T-cell (primary cell): ENCODE data around the gene AXL. TPM values are rescaled to one million over a fixed set of nuclear protein-coding genes. Genes with fewer than 3 reads are reported as not detected.
"Not testable (repeated sequence)": the region's sequence is repeated elsewhere in the genome, so short reads cannot be mapped to it uniquely, and the experiment has no call there.

Experiments
- ATAC-seq, 4 experiments: fragments of 200-7000 bp in 3 of 4; fragments of 150-1000 bp in 1 of 4; cut with Tn5 transposase; replicated peaks in 1 of 4; 1 replicate in 3 of 4; 2 replicates in 1 of 4; pipeline ENCODE4 v1.10.0; 2021; ENCODE audit warnings: moderate library complexity in 3 of 4, mild to moderate bottlenecking in 2 of 4, moderate number of reproducible peaks in 1 of 4
- CTCF ChIA-PET, 2 donors: fragments of 300-600 bp; sonication (Branson Sonifier 250); formaldehyde crosslinking; loops; one replicate each; lab custom pipeline; 2022; ENCODE audit warnings: antibody characterized with exemption in 2 of 2; lab: Charles Lee
- POLR2A ChIA-PET, 2 donors: fragments of 300-600 bp; sonication (Branson Sonifier 250); formaldehyde crosslinking; loops; one replicate each; lab custom pipeline; 2022; ENCODE audit warnings: antibody characterized with exemption in 2 of 2; lab: Charles Lee
- DNase-seq, 35 experiments: peaks; one replicate each; pipeline versions ENCODE4 v3.0.0 to v3.0.0-alpha.2; 2013 to 2023
- H3K27ac ChIP-seq: one replicate; pipeline ENCODE4 v1.5.1; 2013; ENCODE audit warnings: low read length
- H3K27me3 ChIP-seq, 2 experiments: replicated peaks in 1 of 2; 1 replicate in 1 of 2; 2 replicates in 1 of 2; pipeline versions ENCODE4 v1.6.1 to v1.7.0; 2013; ENCODE audit warnings: low read length in 1 of 2, mixed read lengths in 1 of 2; ENCODE audit not compliant: control insufficient read depth in 2 of 2, insufficient read depth in 2 of 2; ENCODE audit errors: extremely low read depth in 1 of 2
- H3K36me3 ChIP-seq, 2 donors: 1 replicate in 1 of 2; 2 replicates in 1 of 2; pipeline versions ENCODE4 v1.6.1 to v1.7.0; 2013; ENCODE audit warnings: low read length in 1 of 2; ENCODE audit not compliant: control insufficient read depth in 2 of 2, insufficient read depth in 1 of 2; ENCODE audit errors: extremely low read depth in 1 of 2
- H3K4me1 ChIP-seq, 2 experiments: 1 replicate in 1 of 2; 2 replicates in 1 of 2; pipeline versions ENCODE4 v1.6.1 to v1.7.0; 2013; ENCODE audit warnings: low read length in 2 of 2, mixed read lengths in 1 of 2; ENCODE audit not compliant: insufficient read depth in 2 of 2, control insufficient read depth in 1 of 2; ENCODE audit errors: extremely low read depth in 1 of 2
- H3K4me3 ChIP-seq, 2 donors: 1 replicate in 1 of 2; 2 replicates in 1 of 2; pipeline versions ENCODE4 v1.5.1 to v1.7.0; 2013; ENCODE audit warnings: mild to moderate bottlenecking in 2 of 2, low read length in 1 of 2, moderate library complexity in 1 of 2; ENCODE audit not compliant: control insufficient read depth in 1 of 2; ENCODE audit errors: extremely low read depth in 1 of 2
- H3K9me3 ChIP-seq: 2 replicates; pipeline ENCODE4 v1.7.0; 2013
- H3K27ac Mint-ChIP-seq, 2 donors: one replicate each; pipeline ENCODE4 v1.8.0; 2020 to 2021; ENCODE audit warnings: mild to moderate bottlenecking in 2 of 2, mixed read lengths in 2 of 2
- H3K27me3 Mint-ChIP-seq, 2 donors: one replicate each; pipeline ENCODE4 v1.8.0; 2021 to 2022; ENCODE audit warnings: mixed read lengths in 2 of 2
- H3K36me3 Mint-ChIP-seq: one replicate; pipeline ENCODE4 v1.8.0; 2021; ENCODE audit warnings: mixed read lengths
- H3K4me1 Mint-ChIP-seq, 3 donors: one replicate each; pipeline ENCODE4 v1.8.0; 2020 to 2022; ENCODE audit warnings: mixed read lengths in 3 of 3, mild to moderate bottlenecking in 1 of 3
- H3K4me3 Mint-ChIP-seq, 3 donors: one replicate each; pipeline ENCODE4 v1.8.0; 2020 to 2022; ENCODE audit warnings: mild to moderate bottlenecking in 3 of 3, mixed read lengths in 3 of 3, moderate library complexity in 3 of 3
- H3K9me3 Mint-ChIP-seq, 3 donors: one replicate each; pipeline ENCODE4 v1.8.0; 2020 to 2022; ENCODE audit warnings: mixed read lengths in 3 of 3
- WGBS: methylation state at CpG from one replicate; pipeline ENCODE4 v1.1.5; 2013; ENCODE audit warnings: missing lambda C conversion rate; ENCODE audit not compliant: insufficient coverage; 5-methylcytosine and 5-hydroxymethylcytosine counted together
- total RNA-seq, 35 experiments: library from RNA in 6 of 35; stranded (reverse) in 6 of 35; fragments of 120-200 nt in 1 of 35; gene quantifications; one replicate each; pipeline versions ENCODE4 v1.2.1 to v1.2.4 and lab custom pipeline; 2013 to 2026

Gene AXL
- total RNA-seq, 5 donors from 2014 or later (not counting 1 experiment from before 2014, with no cell fraction given), result 0.16 to 0.70 (median 0.47) TPM; not detected in 2

DNA sequence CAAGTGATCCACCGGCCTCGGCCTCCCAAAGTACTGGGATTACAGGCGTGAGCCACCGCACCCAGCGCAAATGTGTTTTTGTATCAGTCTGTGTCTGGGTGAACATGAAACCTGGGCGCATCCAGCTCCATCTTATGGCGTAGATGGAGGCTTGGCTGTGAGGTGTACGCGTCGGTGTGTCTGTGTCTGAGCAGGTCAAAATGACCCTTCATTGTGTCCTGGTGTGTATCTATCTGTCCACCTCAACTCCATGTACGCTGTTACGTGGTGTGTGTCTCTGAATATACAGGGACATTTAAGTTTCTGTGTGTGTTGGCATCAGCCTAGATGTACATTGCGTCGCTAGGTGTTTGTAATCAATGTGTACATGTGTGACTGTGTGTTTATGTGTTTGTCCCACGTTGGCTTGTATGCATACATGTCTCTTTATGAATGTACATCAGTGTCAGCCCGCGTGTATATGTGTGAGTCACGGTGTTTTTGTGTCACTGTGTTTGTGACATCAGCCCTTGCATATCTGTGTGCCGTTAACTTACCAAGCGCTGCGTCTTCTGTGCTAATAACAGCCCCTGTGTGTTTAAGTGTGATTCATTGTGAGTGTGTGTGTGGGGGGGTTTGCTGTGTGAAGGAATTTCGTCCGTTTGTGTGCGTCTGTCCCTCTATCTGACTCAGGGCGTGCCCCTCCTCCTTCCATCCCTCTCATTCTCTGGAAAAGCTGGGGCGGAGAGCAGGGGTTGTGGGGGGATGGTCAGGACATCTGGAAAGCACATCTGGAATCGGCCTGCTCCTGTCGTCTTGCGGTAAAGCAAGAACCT lies 6.4 kb downstream of the AXL start:
- ChIA-PET CTCF (no interaction called here), POLR2A (no interaction called here)
- H3K4me3 ChIP-seq, result peak overlapping the region; percentile 26 to 87
- H3K9me3 ChIP-seq, result no peaks in the 10 kb centered on the region
- Mint-ChIP-seq H3K27me3 (peaks cover 5 to 18% of the 10 kb centered on the region in 2 donors), H3K4me3 (peak overlapping the region; percentile 71 to 78 (median 75)), H3K9me3 (no peaks in the 10 kb centered on the region), H3K36me3 (no peaks in the 10 kb centered on the region), H3K4me1 (peaks cover 15 to 24% (median 19%) of the 10 kb centered on the region in 3 donors), H3K27ac (peak overlapping the region; percentile 66 to 84)
- H3K36me3 ChIP-seq, result no peaks in the 10 kb centered on the region
- H3K27ac ChIP-seq, result no peak overlapping the region
- ATAC-seq (peak in 3 of 4 experiments; percentile 18 to 49 (median 39)), DNase-seq (peak in 6 of 35 experiments; percentile 7 to 38 (median 20))
- peaks cover 6 to 14% of the 10 kb centered on the region in 2 experiments for H3K4me1 ChIP-seq
- 69% methylated on average over 20 of the region's 29 CpGs for WGBS
- H3K27me3 ChIP-seq, result peaks cover 0 to 48% of the 10 kb centered on the region in 2 experiments

DNA sequence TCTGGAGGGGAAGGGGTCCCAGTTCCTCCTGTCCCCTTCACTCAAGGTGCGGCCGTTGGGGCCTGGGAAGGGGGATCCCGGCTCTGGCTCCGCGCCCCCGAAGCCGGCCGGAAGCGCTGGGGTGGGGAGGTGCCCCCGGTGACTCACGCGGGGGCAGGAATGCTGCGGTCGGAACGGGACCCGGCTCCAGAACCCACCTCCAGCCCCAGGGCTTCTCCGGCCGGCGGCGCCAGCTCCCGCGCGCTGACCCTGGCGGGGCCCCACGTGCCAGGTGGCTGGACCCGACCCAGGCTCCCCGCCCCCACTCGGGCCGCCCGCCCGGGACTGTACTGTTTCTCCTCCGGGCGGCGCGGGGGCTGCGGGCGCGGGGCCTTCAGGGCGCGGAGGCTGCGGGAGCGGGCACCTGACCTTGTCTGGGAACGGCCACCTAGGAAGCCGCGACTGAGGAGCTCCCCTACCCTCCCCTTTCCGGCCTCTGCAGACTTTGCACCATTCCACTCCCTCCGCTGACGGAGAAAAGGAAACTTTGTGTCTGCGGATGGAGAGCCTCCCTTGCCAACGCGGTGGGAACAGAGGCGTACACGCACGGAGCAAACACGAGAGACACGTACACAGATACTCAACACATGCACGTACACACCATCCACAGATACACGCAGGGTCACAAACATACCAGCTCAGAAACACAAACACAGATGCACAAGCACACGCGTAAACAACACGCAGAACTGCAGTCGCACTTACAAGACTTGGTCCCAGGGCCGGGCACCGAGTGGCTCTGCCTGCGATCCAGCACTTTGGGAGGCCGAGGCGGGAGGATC lies 7.2 kb downstream of the AXL start:
- Mint-ChIP-seq H3K4me1 (peaks cover 15 to 24% (median 19%) of the 10 kb centered on the region in 3 donors), H3K9me3 (no peaks in the 10 kb centered on the region), H3K27me3 (peaks cover under 1 to 11% of the 10 kb centered on the region in 2 donors), H3K36me3 (no peaks in the 10 kb centered on the region), H3K27ac (peak overlapping the region; percentile 81 to 84), H3K4me3 (peak overlapping the region; percentile 78 to 89 (median 81))
- ATAC-seq, result peak; percentile 64 to 79 (median 70)
- H3K27ac ChIP-seq, result no peak overlapping the region
- H3K9me3 ChIP-seq, result no peaks in the 10 kb centered on the region
- H3K27me3 ChIP-seq, result peaks cover 0 to 48% of the 10 kb centered on the region in 2 experiments
- WGBS, result 2% methylated on average over 61 of the region's 67 CpGs
- ChIA-PET CTCF (no interaction called here), POLR2A (no interaction called here)
- DNase-seq, result peak in 32 of 35 experiments; percentile 5 to 57 (median 28)
- no peaks in the 10 kb centered on the region for H3K36me3 ChIP-seq
- peaks cover 6 to 12% of the 10 kb centered on the region in 2 experiments for H3K4me1 ChIP-seq
- H3K4me3 ChIP-seq, result peak overlapping the region; percentile 48 to 87

GRCh38 chr19:41226874-41227390 lies 7.9 kb downstream of the AXL start:
- DNase-seq, result peak in 3 of 35 experiments; percentile 9 to 27 (median 11)
- H3K27ac Mint-ChIP-seq, result peak overlapping the region; percentile 81 to 84
- H3K9me3 Mint-ChIP-seq, result no peaks in the 10 kb centered on the region
- Histone ChIP-seq H3K4me3 (peak overlapping the region; percentile 48 to 87), H3K4me1 (peaks cover 6 to 12% of the 10 kb centered on the region in 2 experiments), H3K27ac (no peak overlapping the region), H3K36me3 (no peaks in the 10 kb centered on the region), H3K27me3 (peaks cover 0 to 42% of the 10 kb centered on the region in 2 experiments), H3K9me3 (no peaks in the 10 kb centered on the region)
- H3K4me3 Mint-ChIP-seq, result peak overlapping the region; percentile 77 to 89 (median 81)
- 80% methylated on average over 3 of the region's 9 CpGs for WGBS
- H3K4me1 Mint-ChIP-seq, result peaks cover 15 to 24% (median 19%) of the 10 kb centered on the region in 3 donors
- peak in 1 of 4 experiments; percentile 35 for ATAC-seq
- CTCF ChIA-PET, result no interaction called here
- POLR2A ChIA-PET, result no interaction called here
- H3K27me3 Mint-ChIP-seq, result peaks cover 0 to 9% of the 10 kb centered on the region in 2 donors
- H3K36me3 Mint-ChIP-seq, result no peaks in the 10 kb centered on the region

DNA sequence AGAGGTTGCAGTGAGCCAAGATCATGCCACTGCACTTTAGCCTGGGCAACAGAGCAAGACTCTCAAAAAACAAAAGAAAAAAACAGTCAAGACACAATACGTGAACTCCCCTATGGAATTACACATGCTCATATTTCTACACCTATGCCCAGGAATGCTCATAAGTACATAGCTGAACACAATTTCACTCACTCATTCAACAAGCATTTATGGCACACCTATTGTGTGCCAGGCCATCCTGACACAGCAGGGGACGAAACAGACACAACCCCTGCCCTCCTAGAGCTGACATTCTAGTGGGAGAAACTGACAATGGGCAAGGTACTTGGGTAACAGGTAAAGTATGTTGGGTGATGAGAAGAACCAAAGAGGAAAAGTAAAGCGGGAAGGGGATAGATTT lies 9.5 kb downstream of the AXL start:
- no peaks in the 10 kb centered on the region for H3K9me3 Mint-ChIP-seq
- no peaks in the 10 kb centered on the region for H3K36me3 Mint-ChIP-seq
- H3K27ac Mint-ChIP-seq, result no peak overlapping the region
- no peak for DNase-seq
- no peaks in the 10 kb centered on the region for H3K9me3 ChIP-seq
- 100% methylated on average over 1 of the region's 3 CpGs for WGBS
- ChIA-PET CTCF (no interaction called here), POLR2A (no interaction called here)
- no peak overlapping the region for H3K4me3 Mint-ChIP-seq
- no peak for ATAC-seq
- peaks cover 15 to 19% (median 19%) of the 10 kb centered on the region in 3 donors for H3K4me1 Mint-ChIP-seq
- H3K27ac ChIP-seq, result no peak overlapping the region
- H3K27me3 ChIP-seq, result peaks cover 0 to 48% of the 10 kb centered on the region in 2 experiments
- peaks cover 0 to 7% of the 10 kb centered on the region in 2 donors for H3K27me3 Mint-ChIP-seq
- peaks cover 6 to 12% of the 10 kb centered on the region in 2 experiments for H3K4me1 ChIP-seq
- no peaks in the 10 kb centered on the region for H3K36me3 ChIP-seq
- no peak overlapping the region for H3K4me3 ChIP-seq

DNA sequence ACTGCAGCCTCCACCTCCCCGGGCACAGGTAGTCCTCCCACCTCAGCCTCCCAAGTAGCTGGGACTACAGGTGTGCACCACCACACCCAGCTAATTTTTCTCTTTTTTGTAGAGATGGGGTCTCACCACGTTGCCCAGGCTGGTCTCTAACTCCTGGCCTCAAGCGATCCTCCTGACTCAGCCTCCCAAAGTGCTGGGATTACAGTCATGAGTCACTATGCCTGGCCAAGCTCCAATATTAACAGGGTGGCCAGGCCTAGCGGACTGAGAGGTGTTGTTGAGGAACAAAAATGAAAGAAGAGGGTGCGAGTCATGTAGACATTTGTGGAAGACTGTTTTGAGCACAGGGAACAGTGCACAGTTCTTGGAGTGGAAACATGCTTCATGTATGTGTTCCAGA lies 10.3 kb downstream of the AXL start:
- WGBS, result 100% methylated on average over 2 of the region's 5 CpGs
- H3K36me3 Mint-ChIP-seq, POLR2A ChIA-PET, H3K27me3 Mint-ChIP-seq, H3K9me3 Mint-ChIP-seq, H3K9me3 ChIP-seq, H3K4me3 Mint-ChIP-seq, H3K4me3 ChIP-seq, CTCF ChIA-PET, DNase-seq, H3K27ac ChIP-seq, H3K27ac Mint-ChIP-seq, ATAC-seq, H3K36me3 ChIP-seq: not testable (repeated sequence)
- H3K27me3 ChIP-seq, result peaks cover 0 to 48% of the 10 kb centered on the region in 2 experiments
- peaks cover 6 to 12% of the 10 kb centered on the region in 2 experiments for H3K4me1 ChIP-seq
- H3K4me1 Mint-ChIP-seq, result peaks cover 15 to 19% (median 15%) of the 10 kb centered on the region in 3 donors
